Measurements from ENCODE around the gene IL1RAPL1.

Gene IL1RAPL1

DNA sequence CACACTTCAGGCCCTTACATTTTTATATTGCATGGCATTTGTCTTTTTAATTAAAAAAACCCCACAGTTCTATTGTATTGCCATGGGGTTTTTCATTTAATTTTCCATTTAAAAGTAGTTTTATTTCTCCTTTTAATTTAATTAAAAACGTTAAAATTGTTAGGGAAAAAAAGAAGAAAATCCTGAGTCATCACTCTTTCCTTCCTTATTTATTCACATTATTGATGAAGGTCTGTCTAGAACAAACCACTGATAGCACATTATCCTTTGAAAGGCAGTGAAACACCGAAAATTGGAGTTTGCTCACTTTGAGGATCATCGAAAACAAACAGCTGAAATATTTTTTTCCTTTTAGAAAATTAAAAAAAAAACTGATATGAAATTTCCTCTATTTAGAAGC lies 868.5 kb downstream of the IL1RAPL1 start:
- ATAC-seq, result no peak
- TF ChIP-seq TOX (CRISPR knock-in tag; IDR thresholded peaks at IDR 0.05; ENCODE audit: borderline replicate concordance) (no peak), ZNF8 (CRISPR knock-in tag; IDR thresholded peaks at IDR 0.05) (no peak), ZNF565 (CRISPR knock-in tag; conservative IDR thresholded peaks at IDR 0.05; ENCODE audit: low read depth) (no peak)
- TF ChIP-seq, protein P1, sequence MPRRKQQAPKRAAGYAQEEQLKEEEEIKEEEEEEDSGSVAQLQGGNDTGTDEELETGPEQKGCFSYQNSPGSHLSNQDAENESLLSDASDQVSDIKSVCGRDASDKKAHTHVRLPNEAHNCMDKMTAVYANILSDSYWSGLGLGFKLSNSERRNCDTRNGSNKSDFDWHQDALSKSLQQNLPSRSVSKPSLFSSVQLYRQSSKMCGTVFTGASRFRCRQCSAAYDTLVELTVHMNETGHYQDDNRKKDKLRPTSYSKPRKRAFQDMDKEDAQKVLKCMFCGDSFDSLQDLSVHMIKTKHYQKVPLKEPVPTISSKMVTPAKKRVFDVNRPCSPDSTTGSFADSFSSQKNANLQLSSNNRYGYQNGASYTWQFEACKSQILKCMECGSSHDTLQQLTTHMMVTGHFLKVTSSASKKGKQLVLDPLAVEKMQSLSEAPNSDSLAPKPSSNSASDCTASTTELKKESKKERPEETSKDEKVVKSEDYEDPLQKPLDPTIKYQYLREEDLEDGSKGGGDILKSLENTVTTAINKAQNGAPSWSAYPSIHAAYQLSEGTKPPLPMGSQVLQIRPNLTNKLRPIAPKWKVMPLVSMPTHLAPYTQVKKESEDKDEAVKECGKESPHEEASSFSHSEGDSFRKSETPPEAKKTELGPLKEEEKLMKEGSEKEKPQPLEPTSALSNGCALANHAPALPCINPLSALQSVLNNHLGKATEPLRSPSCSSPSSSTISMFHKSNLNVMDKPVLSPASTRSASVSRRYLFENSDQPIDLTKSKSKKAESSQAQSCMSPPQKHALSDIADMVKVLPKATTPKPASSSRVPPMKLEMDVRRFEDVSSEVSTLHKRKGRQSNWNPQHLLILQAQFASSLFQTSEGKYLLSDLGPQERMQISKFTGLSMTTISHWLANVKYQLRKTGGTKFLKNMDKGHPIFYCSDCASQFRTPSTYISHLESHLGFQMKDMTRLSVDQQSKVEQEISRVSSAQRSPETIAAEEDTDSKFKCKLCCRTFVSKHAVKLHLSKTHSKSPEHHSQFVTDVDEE (CRISPR knock-in tag; IDR thresholded peaks at IDR 0.05), result no peak

DNA sequence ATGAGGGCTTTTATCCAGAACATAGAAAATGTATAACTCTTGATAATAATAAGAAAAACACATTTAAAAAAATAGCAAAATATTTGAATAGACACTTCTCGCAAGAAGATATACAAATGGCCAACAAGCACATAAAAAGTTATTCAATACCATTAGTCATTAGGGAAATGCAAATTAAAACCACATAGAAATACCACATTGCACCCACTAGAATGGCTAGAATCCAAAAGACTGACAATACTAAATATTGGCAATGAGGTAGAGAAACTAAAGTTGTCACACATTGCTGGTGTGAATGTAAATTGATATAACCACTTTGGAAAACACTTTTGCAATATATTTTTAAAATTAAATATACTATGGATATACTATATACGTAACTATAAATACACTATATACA lies 873.8 kb downstream of the IL1RAPL1 start:
- TF ChIP-seq, protein P2, sequence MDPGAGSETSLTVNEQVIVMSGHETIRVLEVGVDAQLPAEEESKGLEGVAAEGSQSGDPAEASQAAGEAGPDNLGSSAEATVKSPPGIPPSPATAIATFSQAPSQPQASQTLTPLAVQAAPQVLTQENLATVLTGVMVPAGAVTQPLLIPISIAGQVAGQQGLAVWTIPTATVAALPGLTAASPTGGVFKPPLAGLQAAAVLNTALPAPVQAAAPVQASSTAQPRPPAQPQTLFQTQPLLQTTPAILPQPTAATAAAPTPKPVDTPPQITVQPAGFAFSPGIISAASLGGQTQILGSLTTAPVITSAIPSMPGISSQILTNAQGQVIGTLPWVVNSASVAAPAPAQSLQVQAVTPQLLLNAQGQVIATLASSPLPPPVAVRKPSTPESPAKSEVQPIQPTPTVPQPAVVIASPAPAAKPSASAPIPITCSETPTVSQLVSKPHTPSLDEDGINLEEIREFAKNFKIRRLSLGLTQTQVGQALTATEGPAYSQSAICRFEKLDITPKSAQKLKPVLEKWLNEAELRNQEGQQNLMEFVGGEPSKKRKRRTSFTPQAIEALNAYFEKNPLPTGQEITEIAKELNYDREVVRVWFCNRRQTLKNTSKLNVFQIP (CRISPR knock-in tag; IDR thresholded peaks at IDR 0.05; ENCODE audit: borderline replicate concordance, low read depth), result no peak
- TF ChIP-seq TCF4 (CRISPR knock-in tag; IDR thresholded peaks at IDR 0.05; ENCODE audit: borderline replicate concordance) (no peak), CSDC2 (CRISPR knock-in tag; IDR thresholded peaks at IDR 0.05) (no peak), ZNF8 (CRISPR knock-in tag; IDR thresholded peaks at IDR 0.05) (no peak), ZNF70 (CRISPR knock-in tag; IDR thresholded peaks at IDR 0.05) (no peak), OSR1 (CRISPR knock-in tag; IDR thresholded peaks at IDR 0.05) (no peak), ESRRG (CRISPR knock-in tag; IDR thresholded peaks at IDR 0.05) (no peak), ZFP3 (CRISPR knock-in tag; IDR thresholded peaks at IDR 0.05) (no peak), GLIS3 (CRISPR knock-in tag; IDR thresholded peaks at IDR 0.05) (no peak), TOX (CRISPR knock-in tag; IDR thresholded peaks at IDR 0.05; ENCODE audit: borderline replicate concordance) (no peak), ZC3H10 (CRISPR knock-in tag; IDR thresholded peaks at IDR 0.05) (no peak), ISL1 (CRISPR knock-in tag; IDR thresholded peaks at IDR 0.05) (no peak), ZFP30 (CRISPR knock-in tag; IDR thresholded peaks at IDR 0.05) (no peak), BACH2 (CRISPR knock-in tag; IDR thresholded peaks at IDR 0.05; ENCODE audit: borderline replicate concordance) (no peak), ZNF565 (CRISPR knock-in tag; conservative IDR thresholded peaks at IDR 0.05; ENCODE audit: low read depth) (no peak), PPARA (CRISPR knock-in tag; IDR thresholded peaks at IDR 0.05; ENCODE audit: borderline replicate concordance) (no peak), SNAI2 (CRISPR knock-in tag; IDR thresholded peaks at IDR 0.05) (no peak)
- TF ChIP-seq, protein P3, sequence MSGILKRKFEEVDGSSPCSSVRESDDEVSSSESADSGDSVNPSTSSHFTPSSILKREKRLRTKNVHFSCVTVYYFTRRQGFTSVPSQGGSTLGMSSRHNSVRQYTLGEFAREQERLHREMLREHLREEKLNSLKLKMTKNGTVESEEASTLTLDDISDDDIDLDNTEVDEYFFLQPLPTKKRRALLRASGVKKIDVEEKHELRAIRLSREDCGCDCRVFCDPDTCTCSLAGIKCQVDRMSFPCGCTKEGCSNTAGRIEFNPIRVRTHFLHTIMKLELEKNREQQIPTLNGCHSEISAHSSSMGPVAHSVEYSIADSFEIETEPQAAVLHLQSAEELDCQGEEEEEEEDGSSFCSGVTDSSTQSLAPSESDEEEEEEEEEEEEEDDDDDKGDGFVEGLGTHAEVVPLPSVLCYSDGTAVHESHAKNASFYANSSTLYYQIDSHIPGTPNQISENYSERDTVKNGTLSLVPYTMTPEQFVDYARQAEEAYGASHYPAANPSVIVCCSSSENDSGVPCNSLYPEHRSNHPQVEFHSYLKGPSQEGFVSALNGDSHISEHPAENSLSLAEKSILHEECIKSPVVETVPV (CRISPR knock-in tag; IDR thresholded peaks at IDR 0.05), result no peak
- TF ChIP-seq, protein P4, sequence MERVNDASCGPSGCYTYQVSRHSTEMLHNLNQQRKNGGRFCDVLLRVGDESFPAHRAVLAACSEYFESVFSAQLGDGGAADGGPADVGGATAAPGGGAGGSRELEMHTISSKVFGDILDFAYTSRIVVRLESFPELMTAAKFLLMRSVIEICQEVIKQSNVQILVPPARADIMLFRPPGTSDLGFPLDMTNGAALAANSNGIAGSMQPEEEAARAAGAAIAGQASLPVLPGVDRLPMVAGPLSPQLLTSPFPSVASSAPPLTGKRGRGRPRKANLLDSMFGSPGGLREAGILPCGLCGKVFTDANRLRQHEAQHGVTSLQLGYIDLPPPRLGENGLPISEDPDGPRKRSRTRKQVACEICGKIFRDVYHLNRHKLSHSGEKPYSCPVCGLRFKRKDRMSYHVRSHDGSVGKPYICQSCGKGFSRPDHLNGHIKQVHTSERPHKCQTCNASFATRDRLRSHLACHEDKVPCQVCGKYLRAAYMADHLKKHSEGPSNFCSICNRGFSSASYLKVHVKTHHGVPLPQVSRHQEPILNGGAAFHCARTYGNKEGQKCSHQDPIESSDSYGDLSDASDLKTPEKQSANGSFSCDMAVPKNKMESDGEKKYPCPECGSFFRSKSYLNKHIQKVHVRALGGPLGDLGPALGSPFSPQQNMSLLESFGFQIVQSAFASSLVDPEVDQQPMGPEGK (CRISPR knock-in tag; IDR thresholded peaks at IDR 0.05; ENCODE audit: borderline replicate concordance), result no peak
- TF ChIP-seq, protein P1 (CRISPR knock-in tag; IDR thresholded peaks at IDR 0.05), result no peak
- no peak for ATAC-seq

DNA sequence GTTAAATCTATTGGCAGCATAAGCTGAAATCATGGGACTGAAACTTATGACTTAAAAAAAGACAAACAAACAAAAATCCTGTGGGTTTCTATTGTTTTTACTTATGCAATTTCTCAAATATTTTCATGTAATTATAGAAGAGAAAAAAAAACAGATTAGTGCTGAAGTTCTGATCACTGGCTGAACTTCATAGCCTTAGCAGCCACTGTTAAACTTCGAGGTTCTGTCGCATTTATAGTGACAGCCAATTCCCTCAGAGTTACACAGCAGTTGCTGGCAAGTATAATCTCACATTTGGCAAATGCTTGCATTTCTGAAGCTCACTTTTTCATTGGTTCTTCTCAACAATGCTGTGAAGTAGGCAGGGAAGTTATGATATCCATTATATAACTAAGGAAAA lies 879.2 kb downstream of the IL1RAPL1 start:
- ATAC-seq, result no peak
- TF ChIP-seq, protein P1 (CRISPR knock-in tag; IDR thresholded peaks at IDR 0.05), result no peak
- TF ChIP-seq OSR1 (CRISPR knock-in tag; IDR thresholded peaks at IDR 0.05) (no peak), ISL1 (CRISPR knock-in tag; IDR thresholded peaks at IDR 0.05) (no peak), TOX (CRISPR knock-in tag; IDR thresholded peaks at IDR 0.05; ENCODE audit: borderline replicate concordance) (no peak), BACH2 (CRISPR knock-in tag; IDR thresholded peaks at IDR 0.05; ENCODE audit: borderline replicate concordance) (no peak), ZFP30 (CRISPR knock-in tag; IDR thresholded peaks at IDR 0.05) (no peak)
- TF ChIP-seq, protein P5, sequence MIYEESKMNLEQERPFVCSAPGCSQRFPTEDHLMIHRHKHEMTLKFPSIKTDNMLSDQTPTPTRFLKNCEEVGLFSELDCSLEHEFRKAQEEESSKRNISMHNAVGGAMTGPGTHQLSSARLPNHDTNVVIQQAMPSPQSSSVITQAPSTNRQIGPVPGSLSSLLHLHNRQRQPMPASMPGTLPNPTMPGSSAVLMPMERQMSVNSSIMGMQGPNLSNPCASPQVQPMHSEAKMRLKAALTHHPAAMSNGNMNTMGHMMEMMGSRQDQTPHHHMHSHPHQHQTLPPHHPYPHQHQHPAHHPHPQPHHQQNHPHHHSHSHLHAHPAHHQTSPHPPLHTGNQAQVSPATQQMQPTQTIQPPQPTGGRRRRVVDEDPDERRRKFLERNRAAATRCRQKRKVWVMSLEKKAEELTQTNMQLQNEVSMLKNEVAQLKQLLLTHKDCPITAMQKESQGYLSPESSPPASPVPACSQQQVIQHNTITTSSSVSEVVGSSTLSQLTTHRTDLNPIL (CRISPR knock-in tag; IDR thresholded peaks at IDR 0.05; ENCODE audit: low read depth), result no peak

All from SK-N-SH treated with all-trans-retinoic acid at 6 μM for 48 hours (cell line).